RWPE2 (cell line): ENCODE data around the gene PRTFDC1.
A peak's percentile ranks its signal among the peaks of the same experiment; 100 is the strongest.

Experiments
- ATAC-seq: fragments of 200-7000 bp; cut with Tn5 transposase; 3 replicates; pipeline ENCODE4 v1.9.1; 2021; ENCODE audit warnings: low read depth
- DNase-seq: peaks from one replicate; pipeline ENCODE4 v3.0.0-alpha.2; 2020; ENCODE audit warnings: low spot score
- H3K27ac ChIP-seq: fragments of 450-650 bp; 2 replicates; pipeline ENCODE4 v1.5.1; 2017; ENCODE audit warnings: mild to moderate bottlenecking; ENCODE audit not compliant: poor library complexity, severe bottlenecking
- H3K27me3 ChIP-seq: fragments of 250-450 bp; sonication (Bioruptor Pico); 2 replicates; pipeline ENCODE4 v1.5.1; 2021; ENCODE audit warnings: mild to moderate bottlenecking, moderate library complexity; ENCODE audit not compliant: insufficient read depth, poor library complexity, severe bottlenecking
- H3K36me3 ChIP-seq: fragments of 250-450 bp; sonication (Bioruptor Pico); 2 replicates; pipeline ENCODE4 v1.5.1; 2020; ENCODE audit warnings: low read depth, mild to moderate bottlenecking, moderate library complexity
- H3K4me1 ChIP-seq: fragments of 250-450 bp; sonication (Bioruptor Pico); 2 replicates; pipeline ENCODE4 v1.5.1; 2021; ENCODE audit warnings: mild to moderate bottlenecking, moderate library complexity; ENCODE audit not compliant: insufficient read depth, poor library complexity, severe bottlenecking
- H3K4me3 ChIP-seq: fragments of 250-450 bp; sonication (Bioruptor Pico); 2 replicates; pipeline ENCODE4 v1.5.1; 2021; ENCODE audit warnings: mild to moderate bottlenecking, moderate library complexity; ENCODE audit not compliant: severe bottlenecking
- H3K9me3 ChIP-seq: fragments of 250-450 bp; sonication (Bioruptor Pico); 2 replicates; pipeline ENCODE4 v1.5.1; 2021; ENCODE audit warnings: mild to moderate bottlenecking, moderate library complexity; ENCODE audit not compliant: severe bottlenecking
- TF ChIP-seq, protein P1 (sequence below): fragments of 450-650 bp; IDR thresholded peaks from one replicate; pipeline ENCODE4 v1.5.1; 2017; ENCODE audit warnings: mild to moderate bottlenecking, moderate library complexity; ENCODE audit not compliant: poor library complexity, severe bottlenecking

The PRTFDC1 gene

GRCh38 chr10:24869354-24870015, 82.9 kb downstream of the PRTFDC1 start:
- H3K27me3 ChIP-seq: no peaks in the 10 kb centered on the region
- peaks cover 31% of the 10 kb centered on the region for H3K4me1 ChIP-seq
- no peaks in the 10 kb centered on the region for H3K36me3 ChIP-seq
- no peaks in the 10 kb centered on the region for H3K9me3 ChIP-seq
- no peak for DNase-seq
- H3K27ac ChIP-seq: peak overlapping the region; percentile 32
- TF ChIP-seq, protein P1, sequence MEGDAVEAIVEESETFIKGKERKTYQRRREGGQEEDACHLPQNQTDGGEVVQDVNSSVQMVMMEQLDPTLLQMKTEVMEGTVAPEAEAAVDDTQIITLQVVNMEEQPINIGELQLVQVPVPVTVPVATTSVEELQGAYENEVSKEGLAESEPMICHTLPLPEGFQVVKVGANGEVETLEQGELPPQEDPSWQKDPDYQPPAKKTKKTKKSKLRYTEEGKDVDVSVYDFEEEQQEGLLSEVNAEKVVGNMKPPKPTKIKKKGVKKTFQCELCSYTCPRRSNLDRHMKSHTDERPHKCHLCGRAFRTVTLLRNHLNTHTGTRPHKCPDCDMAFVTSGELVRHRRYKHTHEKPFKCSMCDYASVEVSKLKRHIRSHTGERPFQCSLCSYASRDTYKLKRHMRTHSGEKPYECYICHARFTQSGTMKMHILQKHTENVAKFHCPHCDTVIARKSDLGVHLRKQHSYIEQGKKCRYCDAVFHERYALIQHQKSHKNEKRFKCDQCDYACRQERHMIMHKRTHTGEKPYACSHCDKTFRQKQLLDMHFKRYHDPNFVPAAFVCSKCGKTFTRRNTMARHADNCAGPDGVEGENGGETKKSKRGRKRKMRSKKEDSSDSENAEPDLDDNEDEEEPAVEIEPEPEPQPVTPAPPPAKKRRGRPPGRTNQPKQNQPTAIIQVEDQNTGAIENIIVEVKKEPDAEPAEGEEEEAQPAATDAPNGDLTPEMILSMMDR: no peak
- ATAC-seq: 0 out of 3 replicates have a peak, but pooled peaks have one; percentile 28
- no peak overlapping the region for H3K4me3 ChIP-seq

- H3K4me3 ChIP-seq: no peak overlapping the region
- no peak for ATAC-seq
- DNase-seq: no peak
- H3K9me3 ChIP-seq: no peaks in the 10 kb centered on the region
- TF ChIP-seq, protein P1: no peak
- H3K4me1 ChIP-seq: peaks cover 23% of the 10 kb centered on the region
- H3K27me3 ChIP-seq: no peaks in the 10 kb centered on the region
- no peaks in the 10 kb centered on the region for H3K36me3 ChIP-seq
- peak overlapping the region; percentile 27 for H3K27ac ChIP-seq
These were observed 85.5 kb downstream of the PRTFDC1 start for GRCh38 chr10:24866604-24867583.

DNA sequence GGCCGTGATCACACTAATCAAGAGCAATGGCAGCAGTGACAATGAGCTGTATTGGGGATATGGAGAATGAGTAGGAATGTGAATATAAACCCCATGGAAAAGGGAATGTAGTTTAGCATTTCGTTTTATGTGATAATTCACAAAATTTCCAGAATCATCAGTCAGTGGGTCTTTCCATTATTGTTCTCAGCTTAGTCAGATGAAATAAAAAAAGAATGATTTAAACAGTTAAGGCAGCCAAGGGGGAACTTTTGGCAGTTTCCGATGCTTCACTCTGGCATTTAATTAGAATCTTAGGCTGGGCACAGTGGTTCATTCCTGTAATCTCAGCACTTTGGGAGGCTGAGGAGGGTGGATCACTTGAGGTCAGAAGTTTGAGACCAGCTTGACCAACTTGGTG, 86.6 kb downstream of the PRTFDC1 start:
- H3K27me3 ChIP-seq: no peaks in the 10 kb centered on the region
- peak overlapping the region; percentile 27 for H3K27ac ChIP-seq
- H3K9me3 ChIP-seq: no peaks in the 10 kb centered on the region
- H3K36me3 ChIP-seq: no peaks in the 10 kb centered on the region
- ATAC-seq: no peak
- peaks cover 23% of the 10 kb centered on the region for H3K4me1 ChIP-seq
- no peak for DNase-seq
- TF ChIP-seq, protein P1: no peak
- no peak overlapping the region for H3K4me3 ChIP-seq

DNA sequence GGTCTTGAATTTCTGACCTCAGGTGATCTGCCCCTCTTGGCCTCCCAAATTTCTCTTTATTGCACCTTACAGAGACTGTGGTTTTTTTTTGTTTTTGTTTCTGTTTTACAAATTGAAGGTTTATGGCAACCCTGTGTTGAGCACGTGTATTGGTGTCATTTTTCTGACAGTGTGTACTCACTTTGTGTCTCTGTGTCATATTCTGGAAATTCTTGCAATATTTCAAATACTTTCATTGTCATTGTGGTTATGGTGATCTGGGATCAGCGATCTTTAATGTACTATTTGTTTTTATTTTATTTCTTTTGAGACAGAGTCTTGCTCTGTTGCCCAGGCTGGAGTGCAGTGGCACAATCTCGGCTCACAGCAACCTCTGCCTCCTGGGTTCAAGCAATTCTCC, 89.8 kb downstream of the PRTFDC1 start:
- H3K4me1 ChIP-seq: peaks cover 30% of the 10 kb centered on the region
- no peaks in the 10 kb centered on the region for H3K36me3 ChIP-seq
- no peak overlapping the region for H3K27ac ChIP-seq
- DNase-seq (no peak), ATAC-seq (no peak)
- H3K9me3 ChIP-seq: no peaks in the 10 kb centered on the region
- H3K27me3 ChIP-seq: no peaks in the 10 kb centered on the region
- H3K4me3 ChIP-seq: no peak overlapping the region
- TF ChIP-seq, protein P1: no peak
